Upper lobe of left lung (tissue), 6 donors: Measurements from ENCODE around the gene TBC1D19. TPM values are rescaled to one million over a fixed set of nuclear protein-coding genes. Genes with fewer than 3 reads are reported as not detected.

Experiments
- ATAC-seq, 2 donors: fragments of 200-7000 bp; cut with Tn5 transposase; one replicate each; pipeline ENCODE4 v1.9.1; 2022; ENCODE audit warnings: mild to moderate bottlenecking in 2 of 2, moderate library complexity in 2 of 2; ENCODE audit not compliant: low FRiP score in 2 of 2
- DNase-seq, 2 donors: peaks; one replicate each; pipeline ENCODE4 v3.0.0-alpha.2; 2019 to 2020
- H3K27ac ChIP-seq, 4 donors: fragments of 200-600 bp; sonication (generic); one replicate each; pipeline ENCODE4 v1.5.1; 2016 to 2019
- H3K27me3 ChIP-seq, 4 donors: fragments of 200-600 bp; sonication (generic); one replicate each; pipeline ENCODE4 v1.5.1; 2017 to 2019
- H3K36me3 ChIP-seq, 4 donors: fragments of 200-600 bp; sonication (generic); one replicate each; pipeline ENCODE4 v1.5.1; 2016 to 2019
- H3K4me1 ChIP-seq, 4 donors: fragments of 200-600 bp; sonication (generic); one replicate each; pipeline ENCODE4 v1.5.1; 2018 to 2019
- H3K4me3 ChIP-seq, 4 donors: fragments of 200-600 bp; sonication (generic); one replicate each; pipeline ENCODE4 v1.5.1; 2017 to 2019; ENCODE audit warnings: mild to moderate bottlenecking in 2 of 4, moderate library complexity in 1 of 4
- H3K9me3 ChIP-seq, 4 donors: fragments of 200-600 bp; sonication (generic); one replicate each; pipeline ENCODE4 v1.5.1; 2018 to 2019
- EP300 ChIP-seq, 4 donors: sonication (generic); formaldehyde crosslinking; IDR thresholded peaks; one replicate each; pipeline ENCODE4 v1.5.1; 2017; ENCODE audit warnings: antibody characterized with exemption in 4 of 4, control low read depth in 2 of 4
- POLR2A ChIP-seq, 4 donors: fragments of 450-650 bp; IDR thresholded peaks; one replicate each; pipeline ENCODE4 v1.5.1; 2016 to 2017; ENCODE audit warnings: antibody characterized with exemption in 4 of 4, mild to moderate bottlenecking in 2 of 4
- POLR2AphosphoS5 ChIP-seq, 2 donors: sonication (generic); formaldehyde crosslinking; IDR thresholded peaks; one replicate each; pipeline ENCODE4 v1.5.1; 2017; ENCODE audit warnings: antibody characterized with exemption in 2 of 2
- WGBS, 2 donors: methylation state at CpG; one replicate each; pipeline ENCODE4 v1.1.5; 2017 to 2018; 5-methylcytosine and 5-hydroxymethylcytosine counted together
- total RNA-seq, 6 donors: library from RNA; depleted of rRNA in 4 of 6; stranded (reverse); fragments of >200 nt in 4 of 6; gene quantifications; one replicate each; pipeline versions ENCODE4 v1.1.0 to v1.2.1, GENCODE V29; 2016 to 2021
- TF ChIP-seq, protein P1 (sequence below), 6 experiments: fragments of 450-650 bp in 4 of 6; fragments of 200-600 bp in 2 of 6; sonication (generic) in 2 of 6; IDR thresholded peaks; one replicate each; pipeline ENCODE4 v1.5.1; 2016 to 2019; ENCODE audit warnings: antibody characterized with exemption in 6 of 6
- donor health status: DM: no; HTN: no; CAD: no; lungs with moderate emphysema.
- donor health status: DM: no; HTN: yes; CAD: no; lungs with severe emphysema.

Gene TBC1D19
- total RNA-seq, 6 donors from 2014 or later: 6.8 to 35.6 (median 11.8) TPM

DNA sequence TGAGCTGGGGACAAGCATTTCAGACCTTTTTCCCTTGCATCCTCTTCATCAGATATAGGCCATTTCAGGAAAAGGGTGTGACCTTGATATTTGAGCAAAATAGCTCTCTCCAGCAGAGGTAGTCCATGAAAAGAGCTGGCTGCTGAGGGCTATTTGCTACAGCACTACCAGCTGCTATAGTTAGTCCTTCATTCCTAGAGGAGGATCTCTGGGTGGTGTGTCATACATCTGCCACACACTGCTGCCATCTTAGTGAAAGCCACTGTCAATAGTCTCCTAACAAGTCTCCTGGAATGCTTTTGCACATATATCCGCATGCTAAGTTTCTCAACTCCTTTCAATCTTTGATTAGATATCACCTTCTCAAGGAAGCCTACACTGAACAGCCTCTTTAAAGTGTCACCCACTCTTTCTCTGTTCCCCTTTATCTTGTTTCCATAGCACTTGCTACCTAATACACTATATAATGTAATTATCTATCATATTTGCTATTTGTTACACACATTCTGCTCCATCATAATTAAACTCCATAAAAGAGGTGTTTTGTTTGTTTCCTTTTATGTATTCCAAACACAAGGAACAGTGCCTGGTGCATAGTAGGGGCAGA, 131.9 kb downstream of the TBC1D19 start:
- no peak for DNase-seq
- Histone ChIP-seq H3K27me3 (no peaks in the 10 kb centered on the region), H3K36me3 (peaks cover 0 to 2% (median 0%) of the 10 kb centered on the region in 4 donors), H3K9me3 (no peaks in the 10 kb centered on the region), H3K4me3 (no peak overlapping the region), H3K27ac (no peak overlapping the region), H3K4me1 (no peaks in the 10 kb centered on the region)
- 98 to 100% methylated on average over 1 of the region's 1 CpG for WGBS, 2 donors
- no peak for TF ChIP-seq EP300 (IDR thresholded peaks at IDR 0.05)
- no peak for TF ChIP-seq POLR2AphosphoS5 (IDR thresholded peaks at IDR 0.05)
- TF ChIP-seq, protein P1, sequence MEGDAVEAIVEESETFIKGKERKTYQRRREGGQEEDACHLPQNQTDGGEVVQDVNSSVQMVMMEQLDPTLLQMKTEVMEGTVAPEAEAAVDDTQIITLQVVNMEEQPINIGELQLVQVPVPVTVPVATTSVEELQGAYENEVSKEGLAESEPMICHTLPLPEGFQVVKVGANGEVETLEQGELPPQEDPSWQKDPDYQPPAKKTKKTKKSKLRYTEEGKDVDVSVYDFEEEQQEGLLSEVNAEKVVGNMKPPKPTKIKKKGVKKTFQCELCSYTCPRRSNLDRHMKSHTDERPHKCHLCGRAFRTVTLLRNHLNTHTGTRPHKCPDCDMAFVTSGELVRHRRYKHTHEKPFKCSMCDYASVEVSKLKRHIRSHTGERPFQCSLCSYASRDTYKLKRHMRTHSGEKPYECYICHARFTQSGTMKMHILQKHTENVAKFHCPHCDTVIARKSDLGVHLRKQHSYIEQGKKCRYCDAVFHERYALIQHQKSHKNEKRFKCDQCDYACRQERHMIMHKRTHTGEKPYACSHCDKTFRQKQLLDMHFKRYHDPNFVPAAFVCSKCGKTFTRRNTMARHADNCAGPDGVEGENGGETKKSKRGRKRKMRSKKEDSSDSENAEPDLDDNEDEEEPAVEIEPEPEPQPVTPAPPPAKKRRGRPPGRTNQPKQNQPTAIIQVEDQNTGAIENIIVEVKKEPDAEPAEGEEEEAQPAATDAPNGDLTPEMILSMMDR (IDR thresholded peaks at IDR 0.05): no peak
- no peak for TF ChIP-seq POLR2A (IDR thresholded peaks at IDR 0.05)
- ATAC-seq: no peak

DNA sequence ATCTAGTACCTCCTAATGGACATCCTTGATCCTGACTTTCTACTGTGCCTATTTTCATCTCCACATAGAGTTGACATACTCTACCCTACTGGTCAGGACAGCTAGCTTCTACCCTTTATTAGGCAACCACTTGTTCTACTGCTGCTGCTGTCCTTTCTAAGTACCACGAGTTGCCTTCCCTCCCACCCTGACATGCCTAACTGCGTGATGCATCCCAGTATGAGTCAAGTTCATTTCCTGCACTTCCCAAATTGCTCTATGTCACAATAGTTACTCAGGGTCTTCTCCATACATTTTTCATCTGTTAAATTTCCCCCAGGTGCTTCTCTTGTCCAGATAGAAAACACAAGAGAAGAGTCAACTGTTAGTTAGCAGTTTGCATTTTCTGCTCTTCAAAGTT, 133.4 kb downstream of the TBC1D19 start:
- Histone ChIP-seq H3K4me1 (no peaks in the 10 kb centered on the region), H3K27ac (no peak overlapping the region), H3K4me3 (no peak overlapping the region), H3K36me3 (peaks cover 0 to 4% (median 0%) of the 10 kb centered on the region in 4 donors), H3K9me3 (no peaks in the 10 kb centered on the region), H3K27me3 (no peaks in the 10 kb centered on the region)
- no peak for ATAC-seq
- TF ChIP-seq, protein P1 (IDR thresholded peaks at IDR 0.05): no peak
- DNase-seq: no peak
- WGBS, 2 donors: 69 to 75% methylated on average over 2 of the region's 2 CpGs

DNA sequence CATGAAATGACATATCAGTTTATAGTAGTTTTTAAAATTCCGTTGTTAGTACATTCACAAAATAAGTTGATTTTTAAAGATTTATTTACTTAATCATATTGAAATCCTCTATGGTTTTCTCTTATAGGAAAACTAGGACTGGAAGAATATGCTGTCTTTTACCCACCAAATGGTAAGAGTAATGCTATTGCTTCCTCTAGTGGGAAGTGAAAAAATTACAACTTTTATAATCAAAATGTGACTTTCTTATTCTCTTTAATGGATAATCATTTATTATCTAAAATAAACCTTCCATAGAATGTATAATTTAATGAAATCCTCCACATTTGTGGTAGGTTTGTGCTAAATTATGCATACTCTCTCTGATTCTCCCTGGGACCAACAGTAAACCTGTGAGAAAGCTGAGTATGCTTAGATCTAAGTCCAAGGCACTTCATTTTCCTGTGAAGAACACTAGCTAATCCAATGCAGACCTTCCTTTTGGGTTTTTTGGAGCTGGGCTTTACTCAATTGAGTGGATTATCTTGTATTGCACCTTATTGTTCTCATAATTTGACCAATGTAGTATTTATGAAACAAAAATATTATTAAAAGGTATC, 136.2 kb downstream of the TBC1D19 start:
- Histone ChIP-seq H3K27ac (no peak overlapping the region), H3K4me3 (no peak overlapping the region), H3K4me1 (no peaks in the 10 kb centered on the region), H3K9me3 (no peaks in the 10 kb centered on the region), H3K27me3 (no peaks in the 10 kb centered on the region), H3K36me3 (peaks cover 0 to 4% (median 0%) of the 10 kb centered on the region in 4 donors)
- no peak for TF ChIP-seq POLR2AphosphoS5 (IDR thresholded peaks at IDR 0.05)
- TF ChIP-seq, protein P1 (IDR thresholded peaks at IDR 0.05): peak in 4 of 6 experiments; percentile 28 to 47 (median 42)
- ATAC-seq (no peak), DNase-seq (no peak)
- WGBS, 2 donors: 66 to 82% methylated on average over 1 of the region's 1 CpG

DNA sequence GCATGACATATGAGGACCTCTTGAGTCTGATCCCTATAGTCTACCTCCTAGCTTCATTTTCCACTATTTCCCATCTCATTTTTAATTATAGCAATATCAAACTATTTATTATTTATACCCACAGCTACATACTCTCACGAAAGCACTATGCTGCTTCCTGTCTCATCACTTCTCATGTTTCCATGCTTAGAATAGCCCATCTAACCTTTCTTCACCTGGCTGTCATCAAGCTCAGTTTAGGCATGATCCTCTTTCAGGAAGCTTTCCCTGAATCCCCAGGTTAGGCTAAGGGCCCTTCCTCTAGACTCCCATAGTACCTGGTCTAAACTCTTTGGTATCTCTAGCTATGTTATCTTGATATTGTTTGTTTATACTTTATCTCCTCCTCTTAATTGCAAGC, 137.8 kb downstream of the TBC1D19 start:
- DNase-seq (no peak), ATAC-seq (no peak)
- TF ChIP-seq, protein P1 (IDR thresholded peaks at IDR 0.05): no peak
- Histone ChIP-seq H3K27ac (no peak overlapping the region), H3K27me3 (no peaks in the 10 kb centered on the region), H3K9me3 (no peaks in the 10 kb centered on the region), H3K36me3 (peaks cover 0 to 4% (median 0%) of the 10 kb centered on the region in 4 donors), H3K4me3 (no peak overlapping the region), H3K4me1 (no peaks in the 10 kb centered on the region)
- WGBS, 2 donors: 58 to 78% methylated on average over 1 of the region's 1 CpG

DNA sequence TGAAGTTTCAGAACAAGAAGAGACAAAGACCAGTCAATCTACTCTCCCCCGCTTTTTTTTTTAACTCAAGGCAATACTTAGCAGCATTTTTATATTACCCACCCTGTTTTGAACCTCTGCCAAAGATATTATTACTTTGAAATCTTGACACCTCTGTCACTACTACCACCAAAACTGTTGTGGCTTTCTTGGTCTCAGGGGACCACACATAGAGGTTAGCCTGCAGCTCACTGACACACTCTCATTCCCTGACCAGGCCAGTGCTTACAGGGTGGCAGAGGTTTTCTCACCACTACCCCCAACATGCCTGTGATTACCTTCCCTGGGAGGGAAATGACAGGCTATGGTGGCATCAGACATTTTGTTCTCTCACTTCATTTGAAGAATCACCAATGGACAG, 139.3 kb downstream of the TBC1D19 start:
- Histone ChIP-seq H3K9me3 (no peaks in the 10 kb centered on the region), H3K36me3 (peaks cover 0 to 4% (median 0%) of the 10 kb centered on the region in 4 donors), H3K4me1 (no peaks in the 10 kb centered on the region), H3K27me3 (no peaks in the 10 kb centered on the region), H3K4me3 (no peak overlapping the region), H3K27ac (no peak overlapping the region)
- no peak for DNase-seq
- TF ChIP-seq, protein P1 (IDR thresholded peaks at IDR 0.05): no peak
- TF ChIP-seq EP300 (IDR thresholded peaks at IDR 0.05): no peak
- no peak for TF ChIP-seq POLR2AphosphoS5 (IDR thresholded peaks at IDR 0.05)
- TF ChIP-seq POLR2A (IDR thresholded peaks at IDR 0.05): no peak
- no peak for ATAC-seq
- WGBS, 2 donors: 84 to 100% methylated on average over 1 of the region's 1 CpG
